AG04449 (cell line): ENCODE data around the gene CELA3A.
"Not testable (repeated sequence)": the region's sequence is repeated elsewhere in the genome, so short reads cannot be mapped to it uniquely, and the experiment has no call there.

Experiments
- CTCF ChIA-PET: fragments of 350-600 bp; formaldehyde crosslinking; extraction: SDS; loops from one replicate; lab custom pipeline; 2021; ENCODE audit warnings: antibody characterized with exemption; lab: Yijun Ruan, JAX
- POLR2A ChIA-PET: fragments of 400-600, 350-600 bp; formaldehyde crosslinking; extraction: SDS; loops from one replicate; lab custom pipeline; 2020; ENCODE audit warnings: antibody characterized with exemption, inconsistent platforms; lab: Yijun Ruan, JAX
- DNase-seq: peaks from one replicate; pipeline ENCODE4 v3.0.0-alpha.2; 2010; ENCODE audit warnings: low read depth, low spot score
- H3K4me3 ChIP-seq: 2 replicates; pipeline ENCODE4 v1.5.1; 2011; ENCODE audit warnings: low read depth, mild to moderate bottlenecking, control low read depth, low read length
- TF ChIP-seq, protein P1 (sequence below): IDR thresholded peaks from one replicate; pipeline ENCODE4 v1.5.1; 2011; ENCODE audit warnings: mild to moderate bottlenecking, moderate library complexity, low read length, control low read depth, inconsistent platforms; ENCODE audit not compliant: insufficient read depth; ENCODE audit errors: missing control alignments

CELA3A gene

GRCh38 chr1:22002875-22003274, 1.4 kb downstream of the CELA3A start:
- DNase-seq, POLR2A ChIA-PET, H3K4me3 ChIP-seq: not testable (repeated sequence)
- CTCF ChIA-PET: interaction anchor here (1.2 kb wide), 1 partner anchor 163 kb away, joined by 3 read pairs; no protein-coding TSS in a partner anchor

GRCh38 chr1:22003959-22004358, 2.5 kb downstream of the CELA3A start:
- CTCF ChIA-PET, H3K4me3 ChIP-seq, POLR2A ChIA-PET, DNase-seq: not testable (repeated sequence)

- ChIA-PET POLR2A (interaction anchor here (0.6 kb wide), 1 partner anchor 194 kb away, joined by 3 read pairs; no protein-coding TSS in a partner anchor), CTCF (interaction anchor here (0.8 to 1.0 kb wide), 4 partner anchors 9 to 159 kb away, joined by 3 to 4 read pairs (median 3); no protein-coding TSS in a partner anchor)
- not testable (repeated sequence) for H3K4me3 ChIP-seq, DNase-seq
- TF ChIP-seq, protein P1, sequence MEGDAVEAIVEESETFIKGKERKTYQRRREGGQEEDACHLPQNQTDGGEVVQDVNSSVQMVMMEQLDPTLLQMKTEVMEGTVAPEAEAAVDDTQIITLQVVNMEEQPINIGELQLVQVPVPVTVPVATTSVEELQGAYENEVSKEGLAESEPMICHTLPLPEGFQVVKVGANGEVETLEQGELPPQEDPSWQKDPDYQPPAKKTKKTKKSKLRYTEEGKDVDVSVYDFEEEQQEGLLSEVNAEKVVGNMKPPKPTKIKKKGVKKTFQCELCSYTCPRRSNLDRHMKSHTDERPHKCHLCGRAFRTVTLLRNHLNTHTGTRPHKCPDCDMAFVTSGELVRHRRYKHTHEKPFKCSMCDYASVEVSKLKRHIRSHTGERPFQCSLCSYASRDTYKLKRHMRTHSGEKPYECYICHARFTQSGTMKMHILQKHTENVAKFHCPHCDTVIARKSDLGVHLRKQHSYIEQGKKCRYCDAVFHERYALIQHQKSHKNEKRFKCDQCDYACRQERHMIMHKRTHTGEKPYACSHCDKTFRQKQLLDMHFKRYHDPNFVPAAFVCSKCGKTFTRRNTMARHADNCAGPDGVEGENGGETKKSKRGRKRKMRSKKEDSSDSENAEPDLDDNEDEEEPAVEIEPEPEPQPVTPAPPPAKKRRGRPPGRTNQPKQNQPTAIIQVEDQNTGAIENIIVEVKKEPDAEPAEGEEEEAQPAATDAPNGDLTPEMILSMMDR: peak; percentile 4
Measured at GRCh38 chr1:22005261-22006149, 4.0 kb downstream of the CELA3A start.

DNA sequence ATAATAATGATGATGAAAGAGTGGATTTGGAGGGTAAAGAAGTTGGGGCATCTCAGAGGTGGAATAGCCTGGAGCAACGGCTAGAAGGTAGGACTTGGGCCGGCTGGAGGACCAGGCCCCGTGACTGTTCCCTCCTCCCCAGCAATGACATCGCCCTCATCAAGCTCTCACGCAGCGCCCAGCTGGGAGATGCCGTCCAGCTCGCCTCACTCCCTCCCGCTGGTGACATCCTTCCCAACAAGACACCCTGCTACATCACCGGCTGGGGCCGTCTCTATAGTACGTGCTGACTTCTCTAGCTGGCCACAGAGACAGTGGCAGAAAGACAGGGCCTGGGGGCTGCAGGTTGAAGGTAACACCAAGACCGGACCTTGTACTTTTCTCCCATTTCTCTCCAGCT, 5.3 kb downstream of the CELA3A start:
- CTCF ChIA-PET, DNase-seq, POLR2A ChIA-PET, H3K4me3 ChIP-seq: not testable (repeated sequence)

GRCh38 chr1:22007262-22007661, 5.8 kb downstream of the CELA3A start:
- POLR2A ChIA-PET, DNase-seq, H3K4me3 ChIP-seq: not testable (repeated sequence)
- CTCF ChIA-PET: interaction anchor here (0.8 kb wide), 1 partner anchor 17 kb away, joined by 4 read pairs; no protein-coding TSS in a partner anchor

GRCh38 chr1:22009566-22009965, 8.1 kb downstream of the CELA3A start:
- DNase-seq, H3K4me3 ChIP-seq, POLR2A ChIA-PET, CTCF ChIA-PET: not testable (repeated sequence)

DNA sequence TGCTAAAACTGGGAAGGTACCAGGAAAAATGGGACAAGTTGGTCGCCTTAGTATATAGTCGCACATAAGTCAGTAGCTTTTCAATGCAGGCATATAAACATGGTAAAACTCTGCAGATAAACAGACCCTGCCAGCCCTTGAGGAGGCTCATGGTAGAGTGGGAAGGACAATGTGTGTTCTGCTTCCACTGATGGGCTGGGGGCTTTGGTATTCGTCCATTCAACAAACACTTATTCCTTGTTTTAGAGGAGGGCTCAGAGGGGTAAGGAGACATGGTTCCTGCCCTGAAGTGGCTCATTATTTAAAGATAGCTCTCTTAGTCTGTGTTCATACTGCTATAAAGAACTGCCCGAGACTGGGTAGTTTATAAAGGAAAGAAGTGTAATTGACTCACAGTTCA, 11.3 kb downstream of the CELA3A start:
- POLR2A ChIA-PET, DNase-seq, H3K4me3 ChIP-seq, CTCF ChIA-PET: not testable (repeated sequence)

GRCh38 chr1:22014575-22015206, 13.2 kb downstream of the CELA3A start:
- DNase-seq, POLR2A ChIA-PET, H3K4me3 ChIP-seq: not testable (repeated sequence)
- CTCF ChIA-PET: interaction anchor here (1.2 to 1.6 kb wide), 2 partner anchors 9 kb away, joined by 3 to 7 read pairs; no protein-coding TSS in a partner anchor

DNA sequence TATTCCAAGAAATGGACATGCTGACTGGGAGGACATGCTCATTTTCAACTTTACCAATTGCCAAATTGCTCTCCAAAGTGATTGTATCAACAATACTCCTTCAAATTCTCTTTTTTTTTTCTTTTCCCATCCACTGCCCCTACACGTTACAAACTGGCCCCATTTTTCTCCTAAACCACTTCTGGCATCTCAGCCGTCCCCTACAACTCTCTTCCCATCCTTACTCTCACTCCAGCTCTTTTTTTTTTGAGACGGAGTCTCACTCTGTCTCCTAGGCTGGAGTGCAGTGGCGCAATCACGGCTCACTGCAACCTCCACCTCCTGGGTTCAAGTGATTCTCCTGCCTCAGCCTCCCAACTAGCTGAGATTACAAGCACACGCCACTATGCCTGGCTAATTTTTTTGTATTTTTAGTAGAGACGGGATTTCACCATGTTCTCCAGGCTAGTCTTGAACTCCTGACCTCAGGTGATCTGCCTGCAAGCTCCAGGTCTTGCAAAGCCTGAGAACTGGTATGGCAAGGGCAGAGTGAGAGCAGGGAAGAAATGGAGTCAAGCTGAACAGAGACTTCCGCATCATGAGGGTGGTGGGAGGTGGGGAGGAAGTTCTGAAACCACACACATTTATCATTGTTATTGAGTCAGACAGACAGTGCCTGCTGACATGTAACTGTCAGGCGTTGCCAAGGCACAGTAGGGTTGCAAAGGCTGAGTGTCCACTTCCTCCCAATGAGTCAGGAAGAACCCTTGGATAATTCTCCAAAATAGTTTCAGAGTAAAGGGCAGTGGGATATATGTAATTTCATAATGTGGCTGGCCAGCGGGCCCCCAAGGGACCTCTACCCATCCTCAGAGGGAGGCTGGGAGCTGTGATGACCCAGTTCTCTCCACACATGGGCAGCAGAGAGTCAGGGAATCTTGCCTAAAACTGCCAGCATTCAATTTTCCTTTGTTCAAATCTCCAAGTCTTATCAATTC, 17.4 kb downstream of the CELA3A start:
- no peak overlapping the region for H3K4me3 ChIP-seq
- ChIA-PET CTCF (no interaction called here), POLR2A (no interaction called here)
- TF ChIP-seq, protein P1: peak; percentile 55
- peak; percentile 31 for DNase-seq
